GM12878 (cell line): ENCODE data around the gene RSPH4A. TPM values are rescaled to one million over a fixed set of nuclear protein-coding genes. Genes with fewer than 3 reads are reported as not detected.

Experiments
- ATAC-seq: fragments of 200-7000 bp; cut with Tn5 transposase; 3 replicates; pipeline ENCODE4 v1.9.1; 2020; ENCODE audit warnings: mild to moderate bottlenecking, moderate library complexity
- BruUV-seq: library from RNA; stranded (reverse); fragments of 400-500 nt; replicated peaks from 2 replicates; lab custom pipeline; 2021; lab: Mats Ljungman, UMichigan
- CTCF ChIA-PET: fragments of 300-600 bp; sonication (Branson Sonifier 250); formaldehyde crosslinking; extraction: SDS; loops from one replicate; lab custom pipeline; 2021; ENCODE audit warnings: inconsistent platforms; lab: Yijun Ruan, JAX
- POLR2A ChIA-PET: fragments of 350-600 bp; formaldehyde crosslinking; extraction: SDS; loops from one replicate; lab custom pipeline; 2021; ENCODE audit warnings: inconsistent platforms; lab: Charles Lee
- RAD21 ChIA-PET: fragments of 300-600 bp; sonication (Branson Sonifier 250); formaldehyde crosslinking; loops from one replicate; lab custom pipeline; 2023; ENCODE audit warnings: antibody characterized with exemption; ENCODE audit not compliant: unreplicated experiment; lab: Charles Lee
- SMC1A ChIA-PET: fragments of 300-600 bp; sonication (Branson Sonifier 250); formaldehyde crosslinking; loops from one replicate; lab custom pipeline; 2023; ENCODE audit not compliant: unreplicated experiment, uncharacterized antibody; lab: Charles Lee
- DNase-seq: peaks from one replicate; pipeline ENCODE4 v3.0.0-alpha.2; 2011; ENCODE audit warnings: low read depth, low spot score
- FAIRE-seq: peaks from 3 replicates; lab custom pipeline; 2011; peaks lifted over from hg19 to GRCh38; lab: Jason Lieb, UNC
- H2AFZ ChIP-seq: 2 replicates; pipeline ENCODE4 v1.6.0; 2011; ENCODE audit warnings: low read depth, low read length, control low read depth; ENCODE audit not compliant: control insufficient read depth
- H3K27ac ChIP-seq: 2 replicates; pipeline ENCODE4 v1.5.1; 2011; ENCODE audit warnings: control low read depth; ENCODE audit not compliant: control insufficient read depth, insufficient read depth
- H3K27me3 ChIP-seq, 2 experiments: replicated peaks in 1 of 2; 2 replicates each; pipeline versions ENCODE4 v1.6.0 to v1.6.1; 2011; ENCODE audit warnings: low read length in 1 of 2; ENCODE audit not compliant: control insufficient read depth in 2 of 2, insufficient read depth in 2 of 2
- H3K36me3 ChIP-seq, 2 experiments: 2 replicates each; pipeline ENCODE4 v1.5.1; 2011; ENCODE audit warnings: low read length in 1 of 2; ENCODE audit not compliant: control insufficient read depth in 2 of 2, insufficient read depth in 2 of 2
- H3K4me1 ChIP-seq: 2 replicates; pipeline ENCODE4 v1.6.1; 2011; ENCODE audit warnings: mild to moderate bottlenecking, low read length, moderate library complexity, mixed read lengths; ENCODE audit not compliant: control insufficient read depth, insufficient read depth
- H3K4me2 ChIP-seq: 2 replicates; pipeline ENCODE4 v1.6.0; 2011; ENCODE audit warnings: control low read depth; ENCODE audit not compliant: control insufficient read depth, insufficient read depth
- H3K4me3 ChIP-seq: fragments of 200-600 bp; sonication (generic); 2 replicates; pipeline ENCODE4 v1.5.1; 2016
- H3K79me2 ChIP-seq: 2 replicates; pipeline ENCODE4 v1.6.0; 2011; ENCODE audit warnings: low read length; ENCODE audit not compliant: control insufficient read depth, insufficient read depth
- H3K9ac ChIP-seq: 2 replicates; pipeline ENCODE4 v1.8.0; 2011; ENCODE audit warnings: low read length, control low read depth, mixed read lengths; ENCODE audit not compliant: control insufficient read depth, insufficient read depth
- H3K9me3 ChIP-seq: replicated peaks from 3 replicates; pipeline ENCODE4 v1.5.1; 2011; ENCODE audit warnings: mild to moderate bottlenecking, low read length; ENCODE audit not compliant: control insufficient read depth, insufficient read depth
- H4K20me1 ChIP-seq: 2 replicates; pipeline ENCODE4 v1.6.0; 2011; ENCODE audit not compliant: control insufficient read depth, insufficient read depth
- WGBS: methylation state at CpG from one replicate; pipeline ENCODE4 v1.1.6; 2016; ENCODE audit warnings: low lambda C conversion rate; ENCODE audit not compliant: insufficient replicate concordance, insufficient coverage; ENCODE audit errors: missing lambda C conversion rate; 5-methylcytosine and 5-hydroxymethylcytosine counted together
- in situ Hi-C: fragments of 300-500 bp; cut with MboI; formaldehyde crosslinking; loops from 9 replicates; pipeline ENCODE4 v1.14.3; 2018; ENCODE audit warnings: mixed read lengths
- intact Hi-C: fragments of 100-400 bp; cut with micrococcal nuclease; formaldehyde crosslinking; loops from one replicate; pipeline ENCODE4 v1.14.2; 2022; ENCODE audit not compliant: unreplicated experiment
- polyA plus RNA-seq, 11 experiments: library from polyadenylated mRNA; depleted of rRNA in 4 of 11; unstranded in 6 of 11; stranded (reverse) in 5 of 11; fragments of >200 nt; fragmentation: Nextera tagmentation in 4 of 11; fragmentation: Illumina TruSeq in 1 of 11; extraction: Ambion mirVana in 4 of 11; extraction: Trizol in 1 of 11; gene quantifications; 1 replicate in 1 of 11; 2 replicates in 10 of 11; pipeline versions ENCODE4 v1.2.1 to v1.2.3, GENCODE V29; 2011 to 2016; ENCODE audit warnings: inconsistent platforms in 2 of 11, missing spikeins in 2 of 11, low read depth in 1 of 11
- total RNA-seq, 4 experiments: library from RNA; depleted of rRNA in 3 of 4; stranded (reverse); fragments of >200 nt in 3 of 4; fragmentation: Illumina TruSeq in 1 of 4; extraction: Trizol in 1 of 4; gene quantifications; 2 replicates each; pipeline versions ENCODE4 v1.2.1 to v1.2.3, GENCODE V29; 2013 to 2021
- TF ChIP-seq, protein P1 (sequence below): IDR thresholded peaks from 2 replicates; pipeline ENCODE4 v1.6.1; 2012; ENCODE audit warnings: mild to moderate bottlenecking, low read depth, low read length

The RSPH4A gene
- total and polyA plus RNA-seq, 10 of the 15 experiments (the other 5 are each of a cell fraction or from before 2014, with no cell fraction given) = 0.07 to 0.28 (median 0.21) TPM; not detected in 1

DNA sequence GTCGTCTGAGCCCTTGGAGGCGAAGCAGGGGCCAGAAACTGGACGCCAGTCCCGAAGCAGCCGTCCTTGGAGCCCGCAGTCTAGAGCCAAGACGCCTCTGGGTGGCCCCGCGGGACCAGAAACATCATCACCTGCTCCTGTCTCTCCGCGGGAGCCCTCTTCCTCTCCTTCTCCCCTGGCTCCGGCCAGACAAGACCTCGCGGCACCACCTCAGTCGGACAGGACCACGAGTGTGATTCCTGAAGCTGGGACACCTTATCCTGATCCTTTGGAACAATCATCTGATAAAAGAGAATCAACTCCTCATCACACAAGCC lies 416 bp downstream of the RSPH4A start:
- H4K20me1 ChIP-seq = no peaks in the 10 kb centered on the region
- H3K4me1 ChIP-seq = peaks cover 7% of the 10 kb centered on the region; the same call in 1 of the 2 replicates
- no peaks in the 10 kb centered on the region for H3K9me3 ChIP-seq
- CTCF ChIA-PET = interaction anchor here (0.6 kb wide), 1 partner anchor 46 kb away, joined by 3 read pairs; the partner anchor contains the start of gene RWDD1
- peak overlapping the region; percentile 86 for H3K4me3 ChIP-seq
- in situ Hi-C loops = no loop called here
- no peak for DNase-seq
- 11% methylated on average over 16 of the region's 16 CpGs for WGBS
- H3K4me2 ChIP-seq = peak overlapping the region; percentile 100
- TF ChIP-seq, protein P1, sequence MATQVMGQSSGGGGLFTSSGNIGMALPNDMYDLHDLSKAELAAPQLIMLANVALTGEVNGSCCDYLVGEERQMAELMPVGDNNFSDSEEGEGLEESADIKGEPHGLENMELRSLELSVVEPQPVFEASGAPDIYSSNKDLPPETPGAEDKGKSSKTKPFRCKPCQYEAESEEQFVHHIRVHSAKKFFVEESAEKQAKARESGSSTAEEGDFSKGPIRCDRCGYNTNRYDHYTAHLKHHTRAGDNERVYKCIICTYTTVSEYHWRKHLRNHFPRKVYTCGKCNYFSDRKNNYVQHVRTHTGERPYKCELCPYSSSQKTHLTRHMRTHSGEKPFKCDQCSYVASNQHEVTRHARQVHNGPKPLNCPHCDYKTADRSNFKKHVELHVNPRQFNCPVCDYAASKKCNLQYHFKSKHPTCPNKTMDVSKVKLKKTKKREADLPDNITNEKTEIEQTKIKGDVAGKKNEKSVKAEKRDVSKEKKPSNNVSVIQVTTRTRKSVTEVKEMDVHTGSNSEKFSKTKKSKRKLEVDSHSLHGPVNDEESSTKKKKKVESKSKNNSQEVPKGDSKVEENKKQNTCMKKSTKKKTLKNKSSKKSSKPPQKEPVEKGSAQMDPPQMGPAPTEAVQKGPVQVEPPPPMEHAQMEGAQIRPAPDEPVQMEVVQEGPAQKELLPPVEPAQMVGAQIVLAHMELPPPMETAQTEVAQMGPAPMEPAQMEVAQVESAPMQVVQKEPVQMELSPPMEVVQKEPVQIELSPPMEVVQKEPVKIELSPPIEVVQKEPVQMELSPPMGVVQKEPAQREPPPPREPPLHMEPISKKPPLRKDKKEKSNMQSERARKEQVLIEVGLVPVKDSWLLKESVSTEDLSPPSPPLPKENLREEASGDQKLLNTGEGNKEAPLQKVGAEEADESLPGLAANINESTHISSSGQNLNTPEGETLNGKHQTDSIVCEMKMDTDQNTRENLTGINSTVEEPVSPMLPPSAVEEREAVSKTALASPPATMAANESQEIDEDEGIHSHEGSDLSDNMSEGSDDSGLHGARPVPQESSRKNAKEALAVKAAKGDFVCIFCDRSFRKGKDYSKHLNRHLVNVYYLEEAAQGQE = no peak
- TF ChIP-seq, all 136 proteins: peak for 0
- Histone ChIP-seq H3K27ac (no peak overlapping the region), H2AFZ (peak overlapping the region; percentile 63), H3K36me3 (no peaks in the 10 kb centered on the region), H3K9ac (no peak overlapping the region; the same call in 1 of the 2 replicates), H3K79me2 (no peaks in the 10 kb centered on the region), H3K27me3 (no peaks in the 10 kb centered on the region; a peak in 1 of 4 replicates)
- no TSS peak for BruUV-seq
- ChIA-PET POLR2A (no interaction called here), SMC1A (interaction anchor here (0.9 kb wide), 1 partner anchor 78 kb away, joined by 3 read pairs; no protein-coding TSS in a partner anchor), RAD21 (no interaction called here)
- no peak for FAIRE-seq
- intact Hi-C loops = no loop called here
- peak; percentile 56 for ATAC-seq
